ENCODE data around the gene MYH4.

DNA sequence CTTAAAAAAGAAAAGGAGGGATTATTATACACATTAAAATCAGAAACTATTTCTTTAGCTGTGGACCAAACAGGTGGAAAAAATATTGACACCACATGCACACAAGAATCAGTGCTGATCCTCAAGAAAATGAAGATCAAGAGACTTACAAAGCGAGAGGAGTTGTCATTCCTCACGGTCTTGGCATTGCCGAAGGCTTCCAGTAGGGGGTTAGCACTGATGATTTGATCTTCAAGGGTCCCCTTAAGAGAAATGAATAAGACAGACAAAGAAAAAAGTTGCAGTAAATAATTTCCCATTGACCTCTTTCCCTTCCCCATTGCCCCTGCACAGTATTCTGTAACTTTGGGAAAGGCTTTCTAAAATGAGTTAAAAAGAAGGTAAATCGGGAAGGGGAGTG, 6.0 kb downstream of the MYH4 start:
- TF ChIP-seq, protein P1, sequence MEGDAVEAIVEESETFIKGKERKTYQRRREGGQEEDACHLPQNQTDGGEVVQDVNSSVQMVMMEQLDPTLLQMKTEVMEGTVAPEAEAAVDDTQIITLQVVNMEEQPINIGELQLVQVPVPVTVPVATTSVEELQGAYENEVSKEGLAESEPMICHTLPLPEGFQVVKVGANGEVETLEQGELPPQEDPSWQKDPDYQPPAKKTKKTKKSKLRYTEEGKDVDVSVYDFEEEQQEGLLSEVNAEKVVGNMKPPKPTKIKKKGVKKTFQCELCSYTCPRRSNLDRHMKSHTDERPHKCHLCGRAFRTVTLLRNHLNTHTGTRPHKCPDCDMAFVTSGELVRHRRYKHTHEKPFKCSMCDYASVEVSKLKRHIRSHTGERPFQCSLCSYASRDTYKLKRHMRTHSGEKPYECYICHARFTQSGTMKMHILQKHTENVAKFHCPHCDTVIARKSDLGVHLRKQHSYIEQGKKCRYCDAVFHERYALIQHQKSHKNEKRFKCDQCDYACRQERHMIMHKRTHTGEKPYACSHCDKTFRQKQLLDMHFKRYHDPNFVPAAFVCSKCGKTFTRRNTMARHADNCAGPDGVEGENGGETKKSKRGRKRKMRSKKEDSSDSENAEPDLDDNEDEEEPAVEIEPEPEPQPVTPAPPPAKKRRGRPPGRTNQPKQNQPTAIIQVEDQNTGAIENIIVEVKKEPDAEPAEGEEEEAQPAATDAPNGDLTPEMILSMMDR (IDR thresholded peaks at IDR 0.05) = no peak
- TF ChIP-seq POLR2A (IDR thresholded peaks at IDR 0.05) = no peak

Measured in body of pancreas (tissue), 4 donors.